ENCODE measurements around the gene SPATA19.

The SPATA19 gene

DNA sequence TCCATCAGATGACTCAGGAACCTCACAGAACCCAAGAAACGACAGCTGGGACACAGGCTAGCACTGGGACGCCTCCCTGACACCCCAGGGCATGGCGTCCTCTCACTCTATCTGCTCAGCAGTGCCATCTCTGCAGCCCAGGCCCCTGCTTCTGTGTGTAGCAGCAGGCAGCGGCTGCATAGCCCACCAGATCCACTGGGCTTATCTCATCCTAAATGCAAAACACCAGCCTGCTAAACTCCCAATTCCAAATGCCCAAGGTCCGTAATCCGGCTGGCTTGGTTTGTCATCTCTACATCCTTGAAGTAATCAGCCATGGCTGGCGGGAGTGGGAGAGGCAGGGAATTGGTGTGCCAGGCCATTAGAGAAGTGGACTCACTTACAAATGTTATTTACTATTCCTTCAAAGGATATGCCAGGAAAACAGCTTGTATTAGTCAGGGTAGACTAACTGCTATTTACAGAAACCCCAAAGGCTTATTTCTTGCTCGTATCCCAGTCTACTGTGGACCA lies 30.7 kb downstream of the SPATA19 start:
- H2AFZ ChIP-seq (ENCODE audit: low read depth, low read length, severe bottlenecking), result no peak overlapping the region
- H3K9ac ChIP-seq (ENCODE audit: low read length), result no peak overlapping the region
- no peaks in the 10 kb centered on the region for H3K79me2 ChIP-seq (ENCODE audit: insufficient read depth, low read length)
- H4K20me1 ChIP-seq (ENCODE audit: low read depth, low read length), result no peaks in the 10 kb centered on the region
- no peaks in the 10 kb centered on the region for H3F3A ChIP-seq (ENCODE audit: insufficient read depth)
- no peaks in the 10 kb centered on the region for H3K9me2 ChIP-seq (replicated peaks; ENCODE audit: insufficient read depth, low read length)
- H3K4me2 ChIP-seq (ENCODE audit: low read depth, low read length, poor library complexity, severe bottlenecking), result no peak overlapping the region
- no peaks in the 10 kb centered on the region for H3K27me3 ChIP-seq (ENCODE audit: low read length)
- no peak overlapping the region for H3K4me3 ChIP-seq (ENCODE audit: insufficient read depth, low read length, poor library complexity, severe bottlenecking)
- no peaks in the 10 kb centered on the region for H3K9me3 ChIP-seq (ENCODE audit: insufficient read depth, low read length)
- H3K27ac ChIP-seq (ENCODE audit: low read depth, low read length), result no peak overlapping the region
- no peak for TF ChIP-seq CTCF (IDR thresholded peaks at IDR 0.05; ENCODE audit: insufficient read depth, low read length, poor library complexity, severe bottlenecking)
- TF ChIP-seq EZH2phosphoT487 (conservative IDR thresholded peaks at IDR 0.05; ENCODE audit: low read length), result no peak
- H3K36me3 ChIP-seq (ENCODE audit: low read length), result no peaks in the 10 kb centered on the region

- Histone ChIP-seq H4K20me1 (ENCODE audit: low read depth, low read length) (no peaks in the 10 kb centered on the region), H3K27me3 (ENCODE audit: low read length) (no peaks in the 10 kb centered on the region), H2AFZ (ENCODE audit: low read depth, low read length, severe bottlenecking) (no peak overlapping the region), H3K27ac (ENCODE audit: low read depth, low read length) (no peak overlapping the region), H3K36me3 (ENCODE audit: low read length) (no peaks in the 10 kb centered on the region), H3K4me2 (ENCODE audit: low read depth, low read length, poor library complexity, severe bottlenecking) (no peak overlapping the region), H3K79me2 (ENCODE audit: insufficient read depth, low read length) (no peaks in the 10 kb centered on the region), H3K9me3 (ENCODE audit: insufficient read depth, low read length) (no peaks in the 10 kb centered on the region), H3K9ac (ENCODE audit: low read length) (no peak overlapping the region), H3K9me2 (replicated peaks; ENCODE audit: insufficient read depth, low read length) (no peaks in the 10 kb centered on the region), H3K4me3 (ENCODE audit: insufficient read depth, low read length, poor library complexity, severe bottlenecking) (no peak overlapping the region), H3F3A (ENCODE audit: insufficient read depth) (no peaks in the 10 kb centered on the region)
- TF ChIP-seq CTCF (IDR thresholded peaks at IDR 0.05; ENCODE audit: insufficient read depth, low read length, poor library complexity, severe bottlenecking) (no peak), EZH2phosphoT487 (conservative IDR thresholded peaks at IDR 0.05; ENCODE audit: low read length) (no peak)
Observed at GRCh38 chr11:133811850-133812685, 33.2 kb downstream of the SPATA19 start.

DNA sequence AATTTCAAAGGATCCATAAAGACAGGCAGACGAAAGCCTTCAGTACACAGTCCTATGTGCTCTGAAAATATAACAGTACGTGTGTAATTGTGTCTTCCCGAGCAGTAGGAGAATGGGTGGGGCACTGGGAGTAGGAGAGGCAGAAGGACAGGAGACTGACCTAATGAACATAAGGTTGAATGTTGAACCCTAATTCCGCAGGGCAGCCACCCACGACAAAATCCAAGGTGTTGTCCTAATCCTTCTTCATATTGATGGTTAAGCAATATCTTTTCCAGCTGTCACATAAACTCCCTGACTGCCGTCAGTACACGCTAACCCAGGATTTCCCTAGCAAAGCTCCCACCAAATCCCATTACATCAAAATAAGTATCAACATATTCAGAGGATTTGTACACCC lies 34.5 kb downstream of the SPATA19 start:
- TF ChIP-seq EZH2phosphoT487 (conservative IDR thresholded peaks at IDR 0.05; ENCODE audit: low read length) (no peak), CTCF (IDR thresholded peaks at IDR 0.05; ENCODE audit: insufficient read depth, low read length, poor library complexity, severe bottlenecking) (no peak)
- no peaks in the 10 kb centered on the region for H3K79me2 ChIP-seq (ENCODE audit: insufficient read depth, low read length)
- H2AFZ ChIP-seq (ENCODE audit: low read depth, low read length, severe bottlenecking), result no peak overlapping the region
- H3F3A ChIP-seq (ENCODE audit: insufficient read depth), result no peaks in the 10 kb centered on the region
- no peaks in the 10 kb centered on the region for H3K27me3 ChIP-seq (ENCODE audit: low read length)
- no peaks in the 10 kb centered on the region for H3K9me2 ChIP-seq (replicated peaks; ENCODE audit: insufficient read depth, low read length)
- no peak overlapping the region for H3K4me3 ChIP-seq (ENCODE audit: insufficient read depth, low read length, poor library complexity, severe bottlenecking)
- no peak overlapping the region for H3K9ac ChIP-seq (ENCODE audit: low read length)
- no peaks in the 10 kb centered on the region for H3K36me3 ChIP-seq (ENCODE audit: low read length)
- H3K4me2 ChIP-seq (ENCODE audit: low read depth, low read length, poor library complexity, severe bottlenecking), result no peak overlapping the region
- no peaks in the 10 kb centered on the region for H3K9me3 ChIP-seq (ENCODE audit: insufficient read depth, low read length)
- H3K27ac ChIP-seq (ENCODE audit: low read depth, low read length), result no peak overlapping the region
- no peaks in the 10 kb centered on the region for H4K20me1 ChIP-seq (ENCODE audit: low read depth, low read length)

Data from SU-DHL-6 (cell line).